ENCODE data around the gene ARHGEF2. TPM values are rescaled to one million over a fixed set of nuclear protein-coding genes. Genes with fewer than 3 reads are reported as not detected.
A peak's percentile ranks its signal among the peaks of the same experiment; 100 is the strongest.

ARHGEF2 gene
- polyA plus RNA-seq, 2 donors = 15.9 to 26.6 TPM

DNA sequence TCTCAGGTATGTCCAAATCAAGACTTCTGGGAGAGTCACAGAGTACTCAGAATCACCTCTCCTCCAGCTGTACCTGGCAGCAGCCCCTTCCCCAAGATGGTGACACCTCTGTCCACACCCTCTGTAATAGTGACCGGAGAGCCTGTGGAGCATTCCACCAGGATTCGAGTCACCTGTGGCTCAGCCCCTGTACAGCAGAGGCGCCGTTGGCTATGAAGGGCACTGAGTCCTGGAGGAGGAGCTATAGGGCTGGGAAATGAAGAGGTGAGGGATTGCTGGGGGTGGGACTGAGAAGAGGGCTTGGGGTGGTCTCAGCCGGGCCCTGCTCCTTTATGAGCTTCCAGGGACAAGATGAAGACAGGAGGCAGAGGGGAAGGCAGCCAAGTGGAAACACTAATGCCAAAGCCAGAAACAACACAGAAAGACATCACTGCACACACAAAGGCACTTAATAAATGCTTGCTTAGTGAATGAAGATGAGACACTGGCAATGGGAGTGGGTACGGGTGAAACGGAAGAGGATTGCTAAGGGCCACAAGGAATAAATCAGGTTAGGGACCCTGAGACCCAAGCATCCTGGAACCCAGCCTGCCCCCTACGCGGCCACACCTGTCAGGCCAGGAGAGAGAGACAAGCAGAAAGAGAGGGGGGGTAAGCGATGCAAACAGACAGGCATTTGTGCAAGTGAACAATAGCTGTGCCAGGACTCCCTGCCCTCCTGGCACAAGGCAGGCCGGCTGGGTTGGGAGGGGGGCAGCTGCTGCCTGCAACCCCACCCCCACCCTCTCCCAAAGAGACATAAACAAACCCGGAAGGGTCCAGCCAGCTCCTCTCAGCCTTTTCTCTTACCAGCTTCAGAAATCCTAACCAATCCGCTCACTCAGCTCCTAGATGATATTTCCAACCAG, 3.9 kb downstream of the ARHGEF2 start:
- 28 to 40% methylated on average over 13 of the region's 13 CpGs for WGBS, 2 donors
- Histone ChIP-seq H3K27me3 (ENCODE audit: control insufficient read depth in 1 of 2, insufficient read depth in 2 of 2, low read length in 2 of 2) (no peaks in the 10 kb centered on the region), H3K4me1 (ENCODE audit: control insufficient read depth in 2 of 2, insufficient read depth in 2 of 2, low read length in 1 of 2) (peaks cover 0 to 27% of the 10 kb centered on the region in 2 donors), H3K36me3 (ENCODE audit: control insufficient read depth in 2 of 2, insufficient read depth in 2 of 2, low read length in 1 of 2) (peaks cover 0 to 3% of the 10 kb centered on the region in 2 donors), H3K4me3 (ENCODE audit: low read depth in 1 of 2, low read length in 2 of 2) (peak overlapping the region in 1 of 2 donors; percentile 5), H3K9me3 (ENCODE audit: control insufficient read depth in 2 of 2, insufficient read depth in 1 of 2, low read depth in 1 of 2, low read length in 1 of 2) (no peaks in the 10 kb centered on the region), H3K27ac (ENCODE audit: low read depth in 2 of 2, low read length in 1 of 2) (peak overlapping the region; percentile 91 to 93)

DNA sequence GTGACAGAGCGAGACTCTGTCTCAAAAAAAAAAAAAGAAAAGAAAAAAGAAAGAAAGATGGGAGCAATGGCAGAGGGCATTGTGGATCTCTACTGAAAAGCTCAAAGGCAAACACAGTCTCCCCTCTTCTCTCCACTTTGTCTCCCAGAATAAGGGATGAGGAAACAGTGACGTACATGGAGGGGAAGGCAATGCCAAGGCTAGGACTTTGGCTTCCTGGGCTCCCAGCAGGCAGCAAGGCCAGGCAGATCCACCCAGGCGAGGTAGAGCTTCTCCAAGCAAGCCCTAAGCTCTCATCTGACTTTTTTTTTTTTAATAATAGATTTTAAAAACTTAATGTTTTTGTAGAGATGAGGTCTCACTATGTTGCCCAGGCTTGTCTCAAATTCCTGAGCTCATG, 4.6 kb downstream of the ARHGEF2 start:
- 51 to 70% methylated on average over 3 of the region's 3 CpGs for WGBS, 2 donors
- no peaks in the 10 kb centered on the region for H3K9me3 ChIP-seq (ENCODE audit: control insufficient read depth in 2 of 2, insufficient read depth in 1 of 2, low read depth in 1 of 2, low read length in 1 of 2)
- peaks cover 0 to 34% of the 10 kb centered on the region in 2 donors for H3K4me1 ChIP-seq (ENCODE audit: control insufficient read depth in 2 of 2, insufficient read depth in 2 of 2, low read length in 1 of 2)

DNA sequence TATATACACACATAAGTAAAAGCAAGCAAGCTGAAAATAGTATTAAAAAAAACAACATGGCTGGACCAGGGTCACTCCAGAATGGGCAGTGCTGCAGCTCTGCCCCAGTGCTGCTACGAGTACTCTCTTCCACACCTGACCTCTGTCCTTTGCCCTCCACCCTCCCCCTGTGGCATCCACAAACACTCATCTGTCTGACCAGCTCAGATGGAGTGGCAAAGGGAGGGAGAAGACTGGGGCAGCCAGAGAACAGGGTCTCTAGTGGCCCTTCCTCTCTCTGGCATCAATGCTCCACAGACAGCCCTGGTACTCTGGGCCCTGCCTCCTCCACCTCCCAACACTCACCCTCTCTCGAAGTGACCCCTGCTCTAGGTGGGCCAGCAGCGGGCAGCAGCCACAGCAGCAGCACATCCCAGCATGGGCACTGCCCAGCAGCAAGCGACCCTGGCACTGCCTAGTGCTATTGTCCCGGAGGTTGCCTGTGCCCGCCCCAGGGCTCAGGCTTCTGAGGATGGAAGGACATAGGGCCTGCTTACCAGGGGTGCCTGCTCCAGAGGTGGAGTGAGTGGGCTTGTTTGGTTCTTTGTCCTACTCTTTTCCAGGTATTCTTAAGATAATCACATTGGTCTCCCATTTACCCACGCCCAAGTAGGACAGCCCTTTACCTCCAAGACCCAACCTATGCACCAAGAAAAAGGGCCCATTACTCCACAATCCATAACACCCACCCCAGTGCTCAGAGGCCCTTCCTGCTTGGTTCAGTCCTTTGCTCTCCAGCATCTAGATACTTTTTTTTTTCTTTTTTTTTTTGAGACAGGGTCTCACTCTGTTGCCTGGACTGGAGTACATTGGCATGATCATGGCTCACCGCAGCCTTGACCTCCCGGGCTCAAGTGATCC, 6.2 kb downstream of the ARHGEF2 start:
- peak overlapping the region in 1 of 2 donors; percentile 42 for H3K27ac ChIP-seq (ENCODE audit: low read depth in 2 of 2, low read length in 1 of 2)
- peaks cover 0 to 16% of the 10 kb centered on the region in 2 donors for H3K36me3 ChIP-seq (ENCODE audit: control insufficient read depth in 2 of 2, insufficient read depth in 2 of 2, low read length in 1 of 2)
- 82 to 87% methylated on average over 9 of the region's 9 CpGs for WGBS, 2 donors
- H3K9me3 ChIP-seq (ENCODE audit: control insufficient read depth in 2 of 2, insufficient read depth in 1 of 2, low read depth in 1 of 2, low read length in 1 of 2) = no peaks in the 10 kb centered on the region
- peaks cover 3 to 43% of the 10 kb centered on the region in 2 donors for H3K4me1 ChIP-seq (ENCODE audit: control insufficient read depth in 2 of 2, insufficient read depth in 2 of 2, low read length in 1 of 2)
- no peaks in the 10 kb centered on the region for H3K27me3 ChIP-seq (ENCODE audit: control insufficient read depth in 1 of 2, insufficient read depth in 2 of 2, low read length in 2 of 2)
- no peak overlapping the region for H3K4me3 ChIP-seq (ENCODE audit: low read depth in 1 of 2, low read length in 2 of 2)

More for the DNA sequence above, 4.6 kb downstream of the ARHGEF2 start:
- Histone ChIP-seq H3K27me3 (ENCODE audit: control insufficient read depth in 1 of 2, insufficient read depth in 2 of 2, low read length in 2 of 2) (no peaks in the 10 kb centered on the region), H3K4me3 (ENCODE audit: low read depth in 1 of 2, low read length in 2 of 2) (no peak overlapping the region), H3K27ac (ENCODE audit: low read depth in 2 of 2, low read length in 1 of 2) (peak overlapping the region; percentile 14 to 91), H3K36me3 (ENCODE audit: control insufficient read depth in 2 of 2, insufficient read depth in 2 of 2, low read length in 1 of 2) (peaks cover 0 to 7% of the 10 kb centered on the region in 2 donors)

DNA sequence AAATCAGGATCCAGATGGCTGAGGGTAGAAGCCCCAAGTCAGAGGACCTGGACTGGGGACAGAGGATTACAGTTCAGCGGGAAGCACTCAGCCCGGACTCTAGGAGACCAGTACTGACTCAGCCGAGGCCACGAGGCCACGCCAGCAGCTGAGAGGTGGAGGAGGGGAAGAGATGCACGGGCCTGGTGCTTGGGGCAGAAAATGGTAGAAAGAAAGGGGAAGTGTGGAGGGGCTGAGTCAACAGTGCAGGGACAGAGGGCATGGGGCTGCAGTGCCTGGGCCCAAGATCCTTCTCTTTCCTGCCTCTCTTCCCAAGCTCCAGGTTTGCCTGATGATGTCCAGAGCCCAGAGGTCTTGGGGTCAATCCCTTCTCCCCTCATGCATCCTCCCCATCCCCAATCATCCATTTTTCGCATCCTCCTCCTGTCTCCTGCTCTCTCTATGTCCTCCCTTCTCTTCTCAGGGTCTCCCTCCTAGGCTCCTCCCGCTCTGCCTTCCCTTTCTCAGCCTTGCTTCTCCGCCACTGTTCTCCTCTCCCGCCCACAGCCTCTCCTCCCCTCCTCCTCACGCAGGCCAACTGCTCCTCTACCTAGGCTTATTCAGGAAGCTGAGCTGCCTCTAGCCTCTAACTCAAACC, 7.7 kb downstream of the ARHGEF2 start:
- no peaks in the 10 kb centered on the region for H3K27me3 ChIP-seq (ENCODE audit: control insufficient read depth in 1 of 2, insufficient read depth in 2 of 2, low read length in 2 of 2)
- WGBS, 2 donors = 48 to 57% methylated on average over 11 of the region's 11 CpGs
- H3K9me3 ChIP-seq (ENCODE audit: control insufficient read depth in 2 of 2, insufficient read depth in 1 of 2, low read depth in 1 of 2, low read length in 1 of 2) = no peaks in the 10 kb centered on the region
- peak overlapping the region; percentile 27 to 59 for H3K27ac ChIP-seq (ENCODE audit: low read depth in 2 of 2, low read length in 1 of 2)
- no peak overlapping the region for H3K4me3 ChIP-seq (ENCODE audit: low read depth in 1 of 2, low read length in 2 of 2)
- peaks cover 3 to 38% of the 10 kb centered on the region in 2 donors for H3K4me1 ChIP-seq (ENCODE audit: control insufficient read depth in 2 of 2, insufficient read depth in 2 of 2, low read length in 1 of 2)
- H3K36me3 ChIP-seq (ENCODE audit: control insufficient read depth in 2 of 2, insufficient read depth in 2 of 2, low read length in 1 of 2) = peaks cover 0 to 26% of the 10 kb centered on the region in 2 donors

DNA sequence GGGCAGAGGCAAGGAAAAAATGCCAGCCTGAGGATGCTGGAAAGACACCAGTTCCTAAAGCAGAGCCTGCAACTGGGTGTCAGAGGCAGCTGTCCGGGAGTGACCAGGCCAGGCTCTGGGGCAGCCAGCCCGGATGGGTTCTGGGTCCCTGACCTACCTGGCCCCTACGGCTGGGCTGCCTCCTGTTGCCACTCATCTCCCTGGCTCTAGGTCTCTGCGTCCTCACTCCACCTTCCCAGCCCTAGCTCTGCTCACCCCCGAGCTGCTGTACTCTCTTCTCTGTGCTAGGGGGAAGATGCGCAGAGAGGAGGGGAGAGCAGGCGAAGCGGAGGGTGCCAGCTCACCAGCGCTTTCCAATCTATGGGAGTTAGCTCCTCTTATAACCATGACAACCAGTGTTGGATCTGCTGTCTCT, 9.0 kb downstream of the ARHGEF2 start:
- Histone ChIP-seq H3K4me3 (ENCODE audit: low read depth in 1 of 2, low read length in 2 of 2) (no peak overlapping the region), H3K27me3 (ENCODE audit: control insufficient read depth in 1 of 2, insufficient read depth in 2 of 2, low read length in 2 of 2) (no peaks in the 10 kb centered on the region), H3K36me3 (ENCODE audit: control insufficient read depth in 2 of 2, insufficient read depth in 2 of 2, low read length in 1 of 2) (peaks cover 0 to 35% of the 10 kb centered on the region in 2 donors), H3K27ac (ENCODE audit: low read depth in 2 of 2, low read length in 1 of 2) (peak overlapping the region; percentile 27 to 28), H3K9me3 (ENCODE audit: control insufficient read depth in 2 of 2, insufficient read depth in 1 of 2, low read depth in 1 of 2, low read length in 1 of 2) (no peaks in the 10 kb centered on the region), H3K4me1 (ENCODE audit: control insufficient read depth in 2 of 2, insufficient read depth in 2 of 2, low read length in 1 of 2) (peaks cover 3 to 36% of the 10 kb centered on the region in 2 donors)
- WGBS, 2 donors = 80 to 82% methylated on average over 8 to 9 of the region's 9 CpGs

DNA sequence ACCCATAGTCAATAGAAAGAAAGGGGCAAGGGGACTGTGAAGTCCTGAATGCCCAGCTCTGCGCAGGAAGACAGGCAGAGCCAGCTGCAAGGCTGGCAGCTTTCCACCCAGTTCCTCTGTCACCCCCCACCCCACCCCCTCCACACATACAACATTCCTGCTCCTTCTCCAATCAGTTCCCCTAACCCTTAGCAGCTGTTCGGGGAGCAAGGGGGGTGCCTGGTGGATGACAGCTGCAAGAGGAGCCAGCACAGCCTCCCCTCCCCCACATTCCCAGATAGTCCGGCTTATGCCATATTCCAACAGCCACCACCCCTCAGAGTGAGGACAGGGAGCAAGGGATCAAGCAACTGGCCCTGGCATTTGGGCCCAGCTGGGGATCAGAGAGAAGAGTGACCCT, 9.7 kb downstream of the ARHGEF2 start:
- peaks cover 0 to 35% of the 10 kb centered on the region in 2 donors for H3K36me3 ChIP-seq (ENCODE audit: control insufficient read depth in 2 of 2, insufficient read depth in 2 of 2, low read length in 1 of 2)
- peaks cover 3 to 32% of the 10 kb centered on the region in 2 donors for H3K4me1 ChIP-seq (ENCODE audit: control insufficient read depth in 2 of 2, insufficient read depth in 2 of 2, low read length in 1 of 2)
- no peaks in the 10 kb centered on the region for H3K9me3 ChIP-seq (ENCODE audit: control insufficient read depth in 2 of 2, insufficient read depth in 1 of 2, low read depth in 1 of 2, low read length in 1 of 2)
- 62 to 64% methylated on average over 3 of the region's 3 CpGs for WGBS, 2 donors
- no peaks in the 10 kb centered on the region for H3K27me3 ChIP-seq (ENCODE audit: control insufficient read depth in 1 of 2, insufficient read depth in 2 of 2, low read length in 2 of 2)
- H3K27ac ChIP-seq (ENCODE audit: low read depth in 2 of 2, low read length in 1 of 2) = peak overlapping the region; percentile 28 to 52
- H3K4me3 ChIP-seq (ENCODE audit: low read depth in 1 of 2, low read length in 2 of 2) = no peak overlapping the region

DNA sequence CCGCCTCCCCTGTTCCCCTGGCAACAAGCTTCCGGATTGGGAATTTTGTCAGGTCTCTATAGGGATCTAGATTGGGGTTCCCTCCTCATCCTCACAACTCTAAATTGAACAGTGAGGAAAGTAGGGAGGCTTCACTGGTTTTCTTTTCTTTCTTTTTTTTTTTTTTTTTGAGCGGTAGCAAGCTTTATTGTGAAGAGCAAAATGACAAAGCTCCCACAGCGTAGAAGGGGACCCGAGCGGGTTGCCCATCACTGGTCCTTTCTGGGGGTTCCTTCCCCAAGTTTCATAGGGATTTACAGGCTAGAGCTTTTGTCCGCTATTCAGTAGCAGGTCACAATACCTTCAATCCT, 10.3 kb downstream of the ARHGEF2 start:
- 71 to 72% methylated on average over 7 of the region's 7 CpGs for WGBS, 2 donors
- peak overlapping the region; percentile 78 to 84 for H3K27ac ChIP-seq (ENCODE audit: low read depth in 2 of 2, low read length in 1 of 2)
- peaks cover 3 to 32% of the 10 kb centered on the region in 2 donors for H3K4me1 ChIP-seq (ENCODE audit: control insufficient read depth in 2 of 2, insufficient read depth in 2 of 2, low read length in 1 of 2)
- no peaks in the 10 kb centered on the region for H3K9me3 ChIP-seq (ENCODE audit: control insufficient read depth in 2 of 2, insufficient read depth in 1 of 2, low read depth in 1 of 2, low read length in 1 of 2)
- peaks cover 0 to 35% of the 10 kb centered on the region in 2 donors for H3K36me3 ChIP-seq (ENCODE audit: control insufficient read depth in 2 of 2, insufficient read depth in 2 of 2, low read length in 1 of 2)
- no peaks in the 10 kb centered on the region for H3K27me3 ChIP-seq (ENCODE audit: control insufficient read depth in 1 of 2, insufficient read depth in 2 of 2, low read length in 2 of 2)
- no peak overlapping the region for H3K4me3 ChIP-seq (ENCODE audit: low read depth in 1 of 2, low read length in 2 of 2)

DNA sequence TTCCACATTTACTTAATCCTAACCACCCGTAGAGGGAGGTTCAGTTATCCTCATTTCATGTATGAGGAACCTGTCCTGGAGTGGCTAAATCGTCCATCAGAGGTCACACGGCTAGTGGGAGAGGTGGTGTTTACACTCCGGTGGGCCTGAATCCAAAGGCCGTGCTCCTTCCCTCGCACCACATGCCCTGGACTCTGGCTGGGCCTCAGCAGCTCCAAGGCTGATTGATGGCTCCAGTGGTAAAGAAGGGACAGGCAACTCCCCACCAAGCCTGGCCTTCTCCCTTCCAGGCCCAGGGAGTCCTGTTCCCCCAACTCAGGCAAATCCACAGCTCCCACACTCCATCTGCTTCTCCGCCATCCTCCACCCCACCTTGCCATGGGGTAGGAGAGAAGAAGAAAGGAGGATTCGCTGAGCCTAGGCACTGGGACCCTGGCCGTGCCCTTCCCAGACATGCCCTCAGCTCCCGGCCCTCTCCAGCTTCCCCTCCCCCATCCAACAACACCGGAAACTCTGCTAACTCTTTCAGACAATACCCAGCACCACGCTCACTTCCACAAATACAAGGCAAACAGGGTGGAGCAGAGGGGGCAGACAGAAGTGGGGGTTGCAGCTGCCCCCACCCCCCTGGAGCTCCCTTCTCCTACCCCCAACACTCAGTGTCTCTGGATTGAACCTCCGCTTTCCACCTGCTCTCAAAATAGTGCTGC, 10.9 kb downstream of the ARHGEF2 start:
- no peak overlapping the region for H3K4me3 ChIP-seq (ENCODE audit: low read depth in 1 of 2, low read length in 2 of 2)
- peaks cover 3 to 35% of the 10 kb centered on the region in 2 donors for H3K4me1 ChIP-seq (ENCODE audit: control insufficient read depth in 2 of 2, insufficient read depth in 2 of 2, low read length in 1 of 2)
- 43 to 50% methylated on average over 13 of the region's 13 CpGs for WGBS, 2 donors
- peak overlapping the region; percentile 78 to 84 for H3K27ac ChIP-seq (ENCODE audit: low read depth in 2 of 2, low read length in 1 of 2)
- peaks cover 3 to 40% of the 10 kb centered on the region in 2 donors for H3K36me3 ChIP-seq (ENCODE audit: control insufficient read depth in 2 of 2, insufficient read depth in 2 of 2, low read length in 1 of 2)
- no peaks in the 10 kb centered on the region for H3K9me3 ChIP-seq (ENCODE audit: control insufficient read depth in 2 of 2, insufficient read depth in 1 of 2, low read depth in 1 of 2, low read length in 1 of 2)
- H3K27me3 ChIP-seq (ENCODE audit: control insufficient read depth in 1 of 2, insufficient read depth in 2 of 2, low read length in 2 of 2) = no peaks in the 10 kb centered on the region

Measured in esophagus (tissue), 2 donors.